Measurements from ENCODE around the gene ST6GALNAC3. TPM values are rescaled to one million over a fixed set of nuclear protein-coding genes. Genes with fewer than 3 reads are reported as not detected.

The ST6GALNAC3 gene
- total RNA-seq, 2 experiments from 2014 or later = 0.50 to 1.2 TPM

GRCh38 chr1:76568573-76569238, 494.2 kb downstream of the ST6GALNAC3 start:
- H3K36me3 ChIP-seq (ENCODE audit: insufficient read depth, low read length) = no peaks in the 10 kb centered on the region
- H3K4me2 ChIP-seq (ENCODE audit: low read length) = no peak overlapping the region
- ChIA-PET CTCF (ENCODE audit: unreplicated experiment) (no interaction called here), POLR2A (no interaction called here)
- BruUV-seq (replicated peaks) = no TSS peak
- H3K9me3 ChIP-seq (ENCODE audit: low read length) = no peaks in the 10 kb centered on the region
- H3K4me3 ChIP-seq (ENCODE audit: low read depth, low read length, poor library complexity, severe bottlenecking) = no peak overlapping the region
- TF ChIP-seq CTCF (conservative IDR thresholded peaks at IDR 0.05; ENCODE audit: low read length) = no peak
- TF ChIP-seq EZH2phosphoT487 (IDR thresholded peaks at IDR 0.05; ENCODE audit: borderline replicate concordance, low read depth, low read length) = no peak
- H3K4me1 ChIP-seq (ENCODE audit: insufficient read depth, low read length, poor library complexity, severe bottlenecking) = no peaks in the 10 kb centered on the region
- no peaks in the 10 kb centered on the region for H3K79me2 ChIP-seq (ENCODE audit: insufficient read depth, low read depth, low read length)
- no peaks in the 10 kb centered on the region for H3K9me2 ChIP-seq (ENCODE audit: insufficient read depth, low read length)
- H2AFZ ChIP-seq (ENCODE audit: low read length) = no peak overlapping the region
- no peaks in the 10 kb centered on the region for H4K20me1 ChIP-seq (ENCODE audit: insufficient read depth, low read length)
- no peak overlapping the region for H3K27ac ChIP-seq (ENCODE audit: low read depth, low read length, poor library complexity, severe bottlenecking)
- DNase-seq (ENCODE audit: low spot score) = no peak
- intact Hi-C loops (cut with micrococcal nuclease; ENCODE audit: unreplicated experiment) = no loop called here

- CTCF ChIA-PET (ENCODE audit: unreplicated experiment) = no interaction called here
- no peaks in the 10 kb centered on the region for H3K36me3 ChIP-seq (ENCODE audit: insufficient read depth, low read length)
- intact Hi-C loops (cut with micrococcal nuclease; ENCODE audit: unreplicated experiment) = no loop called here
- no TSS peak for BruUV-seq (replicated peaks)
- H3K9me2 ChIP-seq (ENCODE audit: insufficient read depth, low read length) = no peaks in the 10 kb centered on the region
- H3K4me2 ChIP-seq (ENCODE audit: low read length) = no peak overlapping the region
- no peak overlapping the region for H3K27ac ChIP-seq (ENCODE audit: low read depth, low read length, poor library complexity, severe bottlenecking)
- no peak for TF ChIP-seq EZH2phosphoT487 (IDR thresholded peaks at IDR 0.05; ENCODE audit: borderline replicate concordance, low read depth, low read length)
- no peak for TF ChIP-seq CTCF (conservative IDR thresholded peaks at IDR 0.05; ENCODE audit: low read length)
- H3K79me2 ChIP-seq (ENCODE audit: insufficient read depth, low read depth, low read length) = no peaks in the 10 kb centered on the region
- POLR2A ChIA-PET = no interaction called here
- H3K4me1 ChIP-seq (ENCODE audit: insufficient read depth, low read length, poor library complexity, severe bottlenecking) = no peaks in the 10 kb centered on the region
- no peaks in the 10 kb centered on the region for H4K20me1 ChIP-seq (ENCODE audit: insufficient read depth, low read length)
- no peak overlapping the region for H2AFZ ChIP-seq (ENCODE audit: low read length)
- H3K4me3 ChIP-seq (ENCODE audit: low read depth, low read length, poor library complexity, severe bottlenecking) = no peak overlapping the region
- no peaks in the 10 kb centered on the region for H3K9me3 ChIP-seq (ENCODE audit: low read length)
- DNase-seq (ENCODE audit: low spot score) = no peak
Measured at GRCh38 chr1:76571248-76571647, 496.7 kb downstream of the ST6GALNAC3 start.

- intact Hi-C loops (cut with micrococcal nuclease; ENCODE audit: unreplicated experiment) = no loop called here
- ChIA-PET CTCF (ENCODE audit: unreplicated experiment) (no interaction called here), POLR2A (interaction anchor here (0.6 kb wide), 1 partner anchor 1102 kb away, joined by 6 read pairs; no protein-coding TSS in a partner anchor)
- Histone ChIP-seq H4K20me1 (ENCODE audit: insufficient read depth, low read length) (no peaks in the 10 kb centered on the region), H3K4me3 (ENCODE audit: low read depth, low read length, poor library complexity, severe bottlenecking) (no peak overlapping the region), H3K79me2 (ENCODE audit: insufficient read depth, low read depth, low read length) (no peaks in the 10 kb centered on the region), H3K27ac (ENCODE audit: low read depth, low read length, poor library complexity, severe bottlenecking) (no peak overlapping the region), H3K9me2 (ENCODE audit: insufficient read depth, low read length) (no peaks in the 10 kb centered on the region), H3K36me3 (ENCODE audit: insufficient read depth, low read length) (no peaks in the 10 kb centered on the region), H3K4me2 (ENCODE audit: low read length) (no peak overlapping the region), H2AFZ (ENCODE audit: low read length) (no peak overlapping the region), H3K9me3 (ENCODE audit: low read length) (no peaks in the 10 kb centered on the region), H3K4me1 (ENCODE audit: insufficient read depth, low read length, poor library complexity, severe bottlenecking) (no peaks in the 10 kb centered on the region)
- no peak for DNase-seq (ENCODE audit: low spot score)
- no TSS peak for BruUV-seq (replicated peaks)
- TF ChIP-seq EZH2phosphoT487 (IDR thresholded peaks at IDR 0.05; ENCODE audit: borderline replicate concordance, low read depth, low read length) (no peak), CTCF (conservative IDR thresholded peaks at IDR 0.05; ENCODE audit: low read length) (no peak)
Measured at GRCh38 chr1:76572229-76572628, 497.7 kb downstream of the ST6GALNAC3 start.

Measured in OCI-LY7 (cell line).